Stimulated activated CD4-positive, alpha-beta T cell treated with anti-CD3 and anti-CD28 coated beads, Interleukin-1b, Interleukin-23, amount 100 ng/mL, for 24 hours (primary cell): ENCODE data around the gene MRPS31.
A peak's percentile ranks its signal among the peaks of the same experiment; 100 is the strongest.
"Not testable (repeated sequence)": the region's sequence is repeated elsewhere in the genome, so short reads cannot be mapped to it uniquely, and the experiment has no call there.

Experiments
- DNase-seq, 4 experiments: peaks; one replicate each; pipeline ENCODE4 v3.0.0-alpha.2; 2020; ENCODE audit warnings: low read depth in 4 of 4, low spot score in 1 of 4

MRPS31 gene

DNA sequence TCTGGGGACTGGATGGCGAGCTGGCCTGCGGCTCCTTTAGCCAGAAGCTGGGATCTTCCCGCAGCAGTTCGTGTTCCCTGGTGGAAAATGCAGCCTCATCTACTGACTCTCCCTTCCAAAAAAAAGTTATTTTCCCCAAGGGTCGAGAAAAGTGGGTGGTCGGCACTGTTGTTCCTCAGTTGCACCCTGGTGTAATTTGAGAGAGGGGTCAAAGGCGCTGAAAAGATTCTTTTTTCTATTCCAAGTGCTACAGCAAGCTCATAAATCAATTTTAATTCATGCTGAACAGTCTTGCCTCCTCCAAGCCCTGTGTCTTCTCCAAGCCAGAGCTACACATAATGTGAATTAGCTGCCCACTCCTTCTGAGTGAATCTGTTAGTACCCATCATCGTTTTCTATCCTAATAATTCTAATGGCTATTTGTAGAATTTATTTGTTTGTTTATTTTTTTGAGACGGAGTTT lies 19.2 kb upstream of the MRPS31 start:
- no peak for DNase-seq

DNA sequence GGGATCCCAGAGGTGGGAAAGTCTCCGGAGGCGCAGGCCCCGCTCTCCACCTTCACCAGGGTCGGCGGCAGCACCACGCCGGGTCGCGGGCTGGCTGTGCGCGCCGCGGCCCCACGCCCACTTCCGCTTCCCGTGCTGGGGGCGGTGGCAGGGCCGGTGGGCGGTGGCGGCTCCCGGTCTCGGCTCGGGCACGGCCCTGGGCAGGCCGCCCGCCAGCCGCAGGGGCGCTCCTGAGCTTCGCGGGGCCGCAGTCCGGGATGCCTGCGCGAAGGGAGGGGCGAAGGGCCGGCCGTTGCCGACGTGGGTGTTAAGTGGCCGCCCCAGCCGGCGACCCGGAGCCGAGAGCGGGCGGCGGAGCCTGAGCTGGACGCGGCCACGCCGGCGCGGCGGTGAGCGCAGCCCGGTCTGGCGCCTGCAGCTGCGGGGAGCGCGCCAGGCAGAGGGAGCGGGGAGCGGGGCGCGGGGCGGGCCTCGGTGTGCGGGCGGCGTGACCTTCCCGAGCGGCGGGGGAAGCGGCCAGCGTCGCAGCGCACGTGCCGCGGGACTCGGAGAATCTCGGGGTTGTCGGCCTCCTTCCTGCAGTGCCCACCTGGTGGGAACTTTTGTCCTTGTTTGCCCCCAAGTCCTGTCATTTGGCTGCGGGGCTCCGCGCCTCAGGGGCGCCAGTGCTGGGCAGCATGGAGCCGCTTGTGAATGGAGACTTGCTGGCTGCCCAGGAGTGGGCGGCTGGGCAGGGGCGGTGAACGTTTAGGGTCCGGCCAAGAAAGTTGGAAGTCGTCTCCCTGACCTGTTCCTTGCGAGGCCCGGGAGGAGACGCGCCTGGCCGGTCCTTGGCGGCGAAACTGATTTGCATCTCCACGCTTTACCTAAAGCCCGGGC lies 18.5 kb upstream of the MRPS31 start, which contains the start of gene SLC25A15:
Gene SLC25A15, plus strand, starts transcription at position 337 of the 879 bp plus-strand sequence. CDS start 3,616 bp downstream, outside the sequence.
- DNase-seq: peak in 2 of 4 experiments; percentile 51 to 74

DNA sequence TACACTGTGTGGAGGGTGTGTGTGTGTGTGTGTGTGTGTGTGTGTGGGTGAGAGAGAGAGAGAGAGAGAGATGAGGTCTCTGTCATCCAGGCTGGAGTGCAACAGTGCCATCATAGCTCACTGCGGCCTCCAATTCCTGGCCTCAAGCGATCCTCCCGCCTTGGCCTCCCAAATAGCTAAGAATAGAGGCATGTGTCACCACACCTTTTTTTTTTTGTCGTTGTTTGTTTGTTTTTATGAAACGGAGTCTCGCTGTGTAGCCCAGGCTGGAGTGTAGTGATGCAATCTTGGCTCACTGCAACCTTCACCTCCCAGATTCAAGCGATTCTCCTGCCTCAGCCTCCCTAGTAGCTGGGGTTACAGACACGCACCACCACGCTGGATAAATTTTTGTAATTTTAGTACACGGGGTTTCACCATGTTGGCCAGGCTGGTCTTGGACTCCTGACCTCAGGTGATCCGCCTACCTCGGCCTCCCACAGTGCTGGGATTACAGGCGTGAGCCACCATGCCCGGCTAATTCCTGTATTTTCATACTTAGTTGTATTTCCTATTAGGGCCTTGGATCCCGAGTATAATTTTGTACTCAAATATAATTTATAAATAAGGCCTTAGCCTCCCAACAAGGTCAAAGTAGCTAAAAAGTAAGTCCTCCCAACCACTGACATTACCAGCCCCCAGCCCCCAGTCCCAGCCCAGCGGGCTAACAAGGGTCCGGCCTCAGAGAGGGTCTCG lies 17.7 kb upstream of the MRPS31 start:
- DNase-seq: not testable (repeated sequence)

DNA sequence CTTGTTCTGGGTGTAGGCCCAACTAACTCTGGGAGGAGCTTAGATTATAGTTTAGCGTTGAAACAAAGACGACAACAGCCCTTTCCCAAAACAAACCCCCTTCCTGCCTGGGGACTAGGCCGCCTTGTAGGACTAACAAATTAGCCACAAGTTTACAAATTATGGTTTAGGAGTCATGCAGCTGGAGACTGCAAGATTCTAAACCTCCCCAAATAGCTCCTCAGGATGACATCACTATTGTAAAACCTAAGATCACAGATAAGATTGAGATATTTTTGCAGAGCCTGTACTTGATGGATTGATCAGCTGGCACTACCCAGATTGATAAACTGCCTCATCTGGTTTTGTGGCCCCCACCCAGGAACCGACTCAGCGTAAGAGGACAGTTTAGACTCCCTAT lies 16.1 kb upstream of the MRPS31 start:
- no peak for DNase-seq

DNA sequence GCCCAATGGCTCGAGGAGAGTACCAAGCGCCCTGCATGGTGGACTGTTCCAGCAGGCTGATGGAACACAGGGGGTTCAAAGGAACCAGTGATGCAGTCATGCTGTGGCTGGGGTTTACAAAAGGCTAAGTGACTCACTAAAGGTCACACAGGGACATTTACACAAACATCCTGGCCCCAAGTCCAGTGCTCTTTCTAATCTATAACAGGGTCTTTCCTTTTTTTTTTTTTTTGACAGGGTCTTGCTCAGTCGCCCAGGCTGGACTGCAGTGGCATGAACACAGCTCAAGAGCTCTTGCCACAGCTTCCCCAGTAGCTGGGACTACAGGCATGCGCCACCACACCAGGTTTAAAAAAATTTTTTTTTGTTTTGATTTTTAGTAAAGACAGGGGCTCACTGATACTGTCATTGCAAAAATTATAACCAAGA lies 15.6 kb upstream of the MRPS31 start:
- DNase-seq: no peak

DNA sequence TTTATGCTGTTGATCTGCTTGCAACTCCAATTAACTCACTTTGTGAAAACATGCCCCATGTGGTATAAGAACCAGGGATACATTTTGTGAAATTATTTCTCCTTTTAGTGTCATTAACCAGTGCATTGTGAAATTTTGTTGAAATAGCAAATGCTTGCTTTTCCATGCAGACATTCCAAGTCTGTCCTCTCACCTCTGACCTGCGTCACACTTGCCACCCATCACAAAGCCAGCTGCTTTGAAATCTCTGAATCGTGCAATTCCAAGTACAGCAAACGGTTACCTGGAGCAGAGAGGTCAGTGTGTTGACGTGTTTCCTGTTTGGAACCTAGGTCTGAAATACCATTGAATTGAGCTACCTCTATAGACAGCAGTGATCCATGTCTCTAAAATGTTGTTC lies 13.6 kb upstream of the MRPS31 start:
- no peak for DNase-seq

DNA sequence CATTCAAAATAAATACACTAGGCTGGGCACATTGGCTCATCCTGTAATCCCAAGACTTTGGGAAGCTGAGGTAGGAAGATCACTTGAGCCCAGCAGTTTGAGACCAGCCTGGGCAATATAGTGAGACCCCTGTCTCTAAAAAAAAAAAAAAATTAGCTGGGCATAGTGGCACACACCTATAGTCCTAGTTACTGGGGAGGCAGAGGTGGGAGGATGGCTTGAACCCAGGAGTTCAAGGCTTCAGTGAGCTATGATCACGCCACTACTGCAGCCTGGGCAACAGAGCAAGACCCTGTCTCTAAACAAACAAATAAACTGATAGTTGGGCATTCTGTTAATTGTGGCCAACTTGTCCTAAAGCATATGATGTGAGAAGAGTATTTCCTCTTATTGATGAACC lies 12.0 kb upstream of the MRPS31 start:
- DNase-seq: not testable (repeated sequence)

DNA sequence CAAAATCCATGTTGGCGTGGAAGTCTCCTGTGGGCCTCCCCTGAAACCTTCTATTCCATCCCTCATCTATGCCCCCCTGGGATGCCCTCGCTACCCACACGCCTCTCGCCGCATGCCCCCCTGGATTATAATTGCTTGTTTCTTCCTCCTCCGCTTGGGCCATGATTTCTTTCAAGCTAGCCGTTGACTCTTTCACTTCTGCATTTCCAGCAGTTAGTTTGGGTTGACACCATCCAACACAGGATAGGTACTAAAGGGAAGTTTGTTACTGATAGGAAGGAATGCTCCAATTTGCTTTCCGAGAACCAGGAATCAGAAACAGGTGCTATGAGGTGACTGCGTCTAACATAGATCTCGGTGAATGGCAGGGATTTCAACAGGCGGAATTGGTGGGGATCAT lies 10.7 kb upstream of the MRPS31 start:
- DNase-seq: no peak

DNA sequence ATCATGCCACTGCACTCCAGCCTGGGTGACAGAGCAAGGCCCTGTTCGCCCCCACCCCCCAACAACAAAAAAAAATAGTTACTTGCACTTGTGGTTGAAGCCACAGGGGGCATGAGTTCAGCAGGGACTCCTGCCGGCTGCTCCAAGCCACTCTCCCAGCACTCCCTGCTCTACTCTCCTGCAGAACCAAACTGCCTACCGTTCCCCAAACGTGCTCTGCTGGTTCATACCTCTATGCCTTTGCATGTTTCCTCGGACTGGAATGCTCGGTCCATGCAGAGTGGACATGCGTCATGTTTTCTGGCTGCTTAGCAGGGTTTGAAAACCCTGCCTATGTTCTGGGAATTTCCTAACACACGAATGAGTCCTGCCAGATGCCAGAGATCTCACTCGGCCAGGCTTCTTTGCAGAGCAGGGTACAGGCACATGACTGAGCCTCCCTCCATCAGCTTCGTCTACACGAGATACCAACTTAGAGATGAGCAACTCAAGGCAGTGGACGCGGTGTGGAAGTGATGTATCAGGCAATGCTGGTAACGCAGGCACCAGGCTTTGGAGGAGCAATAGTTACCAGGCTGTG lies 9.9 kb upstream of the MRPS31 start:
- DNase-seq: no peak

DNA sequence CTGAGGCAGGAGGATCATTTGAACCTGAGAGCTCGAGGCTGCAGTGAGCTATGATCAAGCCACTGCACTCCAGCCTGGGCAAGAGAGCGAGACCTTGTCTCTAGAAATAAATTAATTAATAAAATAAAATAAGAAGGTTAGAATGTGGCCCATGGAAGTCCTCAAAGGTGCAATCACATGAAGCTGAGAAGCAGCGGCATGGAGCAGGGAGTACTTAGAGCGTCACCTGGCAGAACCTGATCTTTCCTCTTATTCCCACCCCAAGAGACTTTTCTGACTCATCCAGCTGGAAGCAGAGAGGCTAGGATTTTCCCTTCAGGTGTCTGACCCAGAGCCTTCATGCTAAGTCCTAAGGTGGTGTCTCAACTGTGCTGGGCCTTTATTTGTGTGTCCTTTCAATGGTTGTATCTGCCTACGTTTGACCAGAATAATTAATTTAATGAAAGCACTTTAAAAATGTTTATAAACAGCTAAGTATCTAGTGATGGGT lies 8.9 kb upstream of the MRPS31 start:
- DNase-seq: no peak

DNA sequence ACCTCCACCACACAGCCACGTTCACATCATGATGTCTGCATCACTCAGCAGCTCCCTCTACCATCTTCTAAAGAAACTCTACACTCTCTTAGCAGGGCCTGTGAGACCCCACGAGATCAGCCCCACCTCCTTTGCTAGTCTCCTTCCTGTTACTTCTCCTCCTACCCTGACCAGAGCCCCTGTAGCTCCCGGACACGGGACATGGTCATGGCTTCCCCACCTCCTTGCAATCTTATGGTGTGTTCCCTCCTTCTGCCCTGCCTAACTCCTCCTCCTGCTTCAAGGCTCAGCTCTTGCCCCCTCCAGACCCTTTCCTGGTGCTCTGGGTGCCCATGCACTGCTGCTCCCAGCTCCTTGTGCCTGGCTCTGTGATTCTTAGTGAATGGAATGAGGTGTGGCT lies 8.1 kb upstream of the MRPS31 start:
- no peak for DNase-seq

DNA sequence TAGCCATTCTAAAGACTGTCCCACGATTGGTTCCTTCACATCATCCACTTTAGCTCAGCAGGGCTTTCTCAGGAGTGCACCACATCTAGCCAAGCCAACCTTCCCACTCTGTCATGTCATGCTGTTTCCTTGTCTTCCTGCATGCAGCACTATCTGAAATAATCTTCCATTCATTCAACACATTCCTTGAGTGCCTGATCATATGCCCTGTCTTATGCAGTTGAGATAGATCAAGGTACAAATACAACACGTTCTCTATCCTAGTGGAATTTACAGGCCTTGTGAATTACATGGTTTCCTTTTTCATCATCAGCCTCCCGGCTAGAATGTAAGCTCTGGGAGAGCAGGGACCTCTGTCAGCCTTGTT lies 6.8 kb upstream of the MRPS31 start:
- DNase-seq: no peak

DNA sequence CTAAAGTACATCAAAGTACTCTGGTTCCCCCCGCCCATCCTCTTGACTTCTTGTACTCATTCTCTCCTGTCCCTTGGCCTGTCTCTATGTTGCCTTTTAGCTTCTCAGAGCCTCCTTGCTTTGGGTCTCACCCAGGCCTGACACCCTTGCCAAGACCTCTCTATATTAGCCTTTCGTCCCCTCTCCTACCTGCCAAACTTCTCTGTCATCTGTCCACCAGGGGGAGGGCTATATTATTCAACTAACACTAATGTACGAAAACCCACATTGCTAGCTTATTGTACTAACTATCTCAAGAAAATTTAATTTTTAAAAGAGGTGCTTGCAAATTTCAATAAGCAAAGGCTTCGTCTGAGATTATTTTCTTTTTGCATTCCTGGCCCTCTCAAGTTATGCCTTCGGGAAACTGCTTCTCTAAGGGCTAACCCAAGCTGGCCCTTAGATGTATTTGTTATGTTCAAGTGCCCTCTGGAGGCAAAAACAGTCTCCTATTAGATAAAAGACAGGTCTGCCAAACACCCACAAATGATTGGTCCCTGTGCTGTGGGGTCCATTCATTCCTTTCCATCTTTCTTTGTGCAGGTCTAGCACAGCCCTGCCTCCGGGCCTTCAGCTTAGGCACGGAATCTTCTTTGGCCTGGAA lies 6.3 kb upstream of the MRPS31 start:
- DNase-seq: peak in 1 of 4 experiments; percentile 16

DNA sequence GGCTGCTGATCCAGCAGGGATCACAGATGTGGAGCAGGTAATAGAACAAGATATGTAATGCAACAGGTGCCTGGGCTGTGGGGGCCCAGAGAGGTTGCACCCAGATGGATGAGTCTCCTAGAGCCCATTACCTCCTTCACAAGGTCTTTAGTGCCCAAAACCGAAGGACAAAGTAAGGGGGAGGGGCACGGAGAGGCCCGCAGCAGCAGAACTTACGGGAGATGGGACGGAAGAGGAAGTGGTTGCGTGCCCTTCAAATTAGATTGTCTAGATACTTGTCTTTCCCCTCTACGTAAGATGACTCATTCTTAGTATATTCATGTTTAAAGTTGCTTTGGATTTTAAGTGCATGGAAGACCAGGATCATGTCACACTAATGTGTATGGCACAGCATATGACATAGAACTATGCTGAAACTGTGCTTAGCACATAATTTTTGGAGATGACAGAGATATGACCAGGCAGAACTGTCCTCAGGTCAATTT lies 5.7 kb upstream of the MRPS31 start:
- peak in 2 of 4 experiments; percentile 48 to 57 for DNase-seq

DNA sequence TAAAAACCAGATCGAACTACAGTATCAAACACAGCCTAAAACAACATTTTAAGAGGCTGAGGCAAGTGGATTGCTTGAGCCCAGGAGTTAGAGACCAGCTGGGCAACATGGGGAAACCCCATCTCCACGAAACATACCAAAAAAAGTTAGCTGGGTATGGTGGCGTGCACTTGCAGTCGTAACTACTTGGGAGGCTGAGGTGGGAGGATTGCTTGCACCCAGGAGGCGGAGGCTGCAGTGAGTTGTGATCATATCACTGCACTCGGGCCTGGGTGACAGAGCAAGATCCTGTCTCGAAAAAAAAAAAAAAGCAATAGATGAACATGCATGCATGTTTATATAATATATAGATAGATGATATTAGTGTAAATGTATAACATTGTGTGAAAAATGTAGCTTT lies 5.2 kb upstream of the MRPS31 start:
- DNase-seq: no peak

DNA sequence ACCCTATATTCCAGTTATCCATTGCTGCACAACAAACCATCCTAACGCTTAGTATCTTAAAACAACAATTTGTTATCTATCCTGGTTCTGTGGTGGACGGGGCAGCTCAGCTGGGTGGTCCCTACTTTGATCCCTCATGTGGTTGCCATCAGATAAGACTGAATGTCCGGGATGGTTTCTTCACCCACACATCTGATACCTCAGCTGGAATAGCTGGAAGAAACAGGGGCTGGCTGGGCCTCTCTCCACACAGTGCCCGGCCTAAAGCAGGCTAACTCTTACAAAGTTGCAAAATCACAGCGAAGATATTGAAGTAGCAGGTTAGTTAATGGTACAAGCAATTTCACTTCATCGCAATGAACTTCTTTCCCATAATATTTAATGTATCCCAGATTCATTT lies 3.7 kb upstream of the MRPS31 start:
- no peak for DNase-seq

DNA sequence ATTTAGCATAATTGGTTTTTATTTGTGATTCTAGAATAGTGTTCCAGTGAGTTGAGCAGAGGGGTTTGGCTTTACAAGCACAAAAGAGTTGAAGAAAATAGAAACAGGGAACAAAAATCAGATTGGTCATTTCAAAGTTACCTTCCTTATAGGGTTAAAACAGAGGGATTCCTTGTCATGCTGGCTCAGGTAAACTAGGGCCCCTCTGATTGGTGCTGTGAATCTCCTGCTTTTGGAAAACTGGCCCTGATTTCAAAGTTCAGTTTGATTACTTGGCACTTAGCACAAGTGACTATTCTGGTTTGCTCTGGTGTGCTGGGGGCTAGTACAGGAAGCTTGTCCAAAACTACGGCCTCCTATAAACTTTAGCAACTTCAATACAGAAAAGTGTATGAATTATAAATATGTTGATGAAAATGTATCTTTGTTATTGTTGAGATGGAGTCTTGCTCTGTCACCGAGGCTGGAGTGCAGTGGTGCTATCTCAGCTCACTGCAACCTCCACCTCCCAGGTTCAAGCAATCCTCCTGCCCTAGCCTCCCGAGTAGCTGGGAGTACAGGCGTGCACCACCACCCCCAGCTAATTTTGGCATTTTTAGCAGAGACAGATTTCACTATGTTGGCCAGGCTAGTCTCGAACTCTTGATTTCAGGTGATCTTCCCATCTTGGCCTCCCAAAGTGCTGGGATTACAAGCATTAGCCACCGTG lies 1.9 kb upstream of the MRPS31 start:
- DNase-seq: no peak

DNA sequence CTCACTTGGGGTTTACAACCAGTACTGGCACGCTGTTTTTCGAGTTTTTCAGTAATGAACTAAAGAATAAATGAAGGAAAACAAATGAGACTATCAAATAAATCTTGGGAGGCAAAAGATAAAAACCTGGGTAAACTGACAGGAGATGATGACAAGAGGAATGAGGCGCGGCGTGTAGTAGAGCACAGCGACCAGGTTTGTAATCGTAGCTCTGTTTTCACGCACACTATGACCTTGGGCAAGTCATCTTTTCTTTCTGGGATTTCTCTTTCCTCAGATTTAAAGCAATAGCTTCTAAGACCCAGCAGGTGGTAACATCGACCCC lies 419 bp downstream of the MRPS31 start:
- DNase-seq: no peak

DNA sequence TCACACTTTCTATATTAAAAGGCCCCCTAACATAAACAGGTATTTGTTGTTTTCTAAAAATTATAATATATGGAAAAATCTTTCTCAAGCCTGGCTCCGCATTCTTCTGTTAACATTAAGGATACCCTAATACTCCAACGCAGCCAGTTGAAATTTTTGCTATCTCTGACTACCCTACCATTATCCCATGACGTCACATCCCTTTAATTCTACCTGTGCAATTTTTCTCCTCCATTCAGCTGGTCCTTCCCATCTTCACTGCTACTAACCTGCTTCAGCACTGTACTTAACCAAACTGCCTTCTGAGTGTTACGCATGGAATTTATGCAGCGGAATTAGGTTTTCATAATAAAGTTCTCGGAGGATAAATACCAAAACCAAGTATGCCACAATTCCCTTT lies 1.0 kb downstream of the MRPS31 start:
- DNase-seq: no peak

DNA sequence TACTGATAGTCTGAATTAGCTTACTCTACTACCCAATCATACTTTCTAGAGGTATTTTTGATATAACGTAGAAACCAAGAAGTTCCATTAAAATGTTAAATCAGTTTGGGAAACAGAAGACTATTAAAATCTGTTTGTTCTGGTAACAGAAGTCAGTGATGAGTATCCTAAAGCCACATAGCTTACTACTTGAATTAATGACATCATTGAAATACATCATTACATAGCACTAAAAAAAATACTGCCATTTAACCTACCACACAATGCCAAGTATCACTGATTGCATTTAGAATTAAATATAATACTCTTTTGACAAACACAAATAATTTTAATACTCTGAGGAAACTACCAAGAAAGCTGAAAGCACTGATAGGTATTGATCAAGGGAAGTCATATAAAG lies 5.4 kb downstream of the MRPS31 start:
- no peak for DNase-seq
